ENCODE results near the gene CYP26B1.

DNA sequence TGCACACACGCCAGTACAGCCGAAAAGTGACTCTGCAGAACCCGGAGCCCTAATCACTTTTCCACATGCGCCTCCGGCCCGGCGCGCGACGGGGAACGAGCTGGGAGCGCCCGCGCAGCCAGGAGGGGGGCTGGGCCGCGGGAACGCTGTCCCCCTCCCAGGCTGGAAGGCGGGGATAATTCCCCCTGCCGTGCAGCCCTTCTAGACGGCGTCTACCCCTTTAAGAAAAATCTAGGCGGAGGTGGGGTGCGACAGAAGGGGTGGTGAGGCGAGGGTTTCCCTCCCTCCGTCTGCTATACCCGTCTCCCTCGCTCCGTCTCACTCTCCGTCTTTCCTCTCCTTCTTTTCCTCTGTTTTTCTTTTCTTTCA lies 2.4 kb downstream of the CYP26B1 start:
- TF ChIP-seq, protein P1, sequence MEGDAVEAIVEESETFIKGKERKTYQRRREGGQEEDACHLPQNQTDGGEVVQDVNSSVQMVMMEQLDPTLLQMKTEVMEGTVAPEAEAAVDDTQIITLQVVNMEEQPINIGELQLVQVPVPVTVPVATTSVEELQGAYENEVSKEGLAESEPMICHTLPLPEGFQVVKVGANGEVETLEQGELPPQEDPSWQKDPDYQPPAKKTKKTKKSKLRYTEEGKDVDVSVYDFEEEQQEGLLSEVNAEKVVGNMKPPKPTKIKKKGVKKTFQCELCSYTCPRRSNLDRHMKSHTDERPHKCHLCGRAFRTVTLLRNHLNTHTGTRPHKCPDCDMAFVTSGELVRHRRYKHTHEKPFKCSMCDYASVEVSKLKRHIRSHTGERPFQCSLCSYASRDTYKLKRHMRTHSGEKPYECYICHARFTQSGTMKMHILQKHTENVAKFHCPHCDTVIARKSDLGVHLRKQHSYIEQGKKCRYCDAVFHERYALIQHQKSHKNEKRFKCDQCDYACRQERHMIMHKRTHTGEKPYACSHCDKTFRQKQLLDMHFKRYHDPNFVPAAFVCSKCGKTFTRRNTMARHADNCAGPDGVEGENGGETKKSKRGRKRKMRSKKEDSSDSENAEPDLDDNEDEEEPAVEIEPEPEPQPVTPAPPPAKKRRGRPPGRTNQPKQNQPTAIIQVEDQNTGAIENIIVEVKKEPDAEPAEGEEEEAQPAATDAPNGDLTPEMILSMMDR (IDR thresholded peaks at IDR 0.05; ENCODE audit: insufficient read depth, low read depth, low read length) = no peak
- TF ChIP-seq EZH2 (IDR thresholded peaks at IDR 0.05; ENCODE audit: insufficient read depth, low read length) = peak; percentile 67

Measured in astrocyte (in vitro differentiated cells and primary cell).